ENCODE results near the gene HK3. TPM values are rescaled to one million over a fixed set of nuclear protein-coding genes. Genes with fewer than 3 reads are reported as not detected.

The HK3 gene
- total RNA-seq, 4 donors from 2014 or later = 5.2 to 38.1 (median 16.3) TPM

DNA sequence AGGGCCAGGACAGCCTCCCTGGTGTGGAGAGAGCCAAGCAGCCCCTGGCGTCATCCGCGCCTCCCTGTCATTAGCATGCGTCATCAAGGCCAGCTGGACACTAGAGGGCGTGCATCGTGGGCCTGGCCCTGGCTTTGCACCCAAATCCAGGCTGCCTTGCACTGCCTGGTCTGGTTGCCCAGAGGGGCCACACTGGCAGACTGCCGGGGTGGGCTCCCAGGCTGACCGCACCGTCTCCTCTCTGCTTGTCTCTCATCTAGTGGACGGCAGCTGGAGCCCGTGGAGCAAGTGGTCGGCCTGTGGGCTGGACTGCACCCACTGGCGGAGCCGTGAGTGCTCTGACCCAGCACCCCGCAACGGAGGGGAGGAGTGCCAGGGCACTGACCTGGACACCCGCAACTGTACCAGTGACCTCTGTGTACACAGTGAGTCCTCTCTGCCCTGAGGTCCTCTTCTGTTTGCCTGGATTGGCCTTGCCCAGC is 29.0 kb downstream of the HK3 start:
- TF ChIP-seq, protein P1, sequence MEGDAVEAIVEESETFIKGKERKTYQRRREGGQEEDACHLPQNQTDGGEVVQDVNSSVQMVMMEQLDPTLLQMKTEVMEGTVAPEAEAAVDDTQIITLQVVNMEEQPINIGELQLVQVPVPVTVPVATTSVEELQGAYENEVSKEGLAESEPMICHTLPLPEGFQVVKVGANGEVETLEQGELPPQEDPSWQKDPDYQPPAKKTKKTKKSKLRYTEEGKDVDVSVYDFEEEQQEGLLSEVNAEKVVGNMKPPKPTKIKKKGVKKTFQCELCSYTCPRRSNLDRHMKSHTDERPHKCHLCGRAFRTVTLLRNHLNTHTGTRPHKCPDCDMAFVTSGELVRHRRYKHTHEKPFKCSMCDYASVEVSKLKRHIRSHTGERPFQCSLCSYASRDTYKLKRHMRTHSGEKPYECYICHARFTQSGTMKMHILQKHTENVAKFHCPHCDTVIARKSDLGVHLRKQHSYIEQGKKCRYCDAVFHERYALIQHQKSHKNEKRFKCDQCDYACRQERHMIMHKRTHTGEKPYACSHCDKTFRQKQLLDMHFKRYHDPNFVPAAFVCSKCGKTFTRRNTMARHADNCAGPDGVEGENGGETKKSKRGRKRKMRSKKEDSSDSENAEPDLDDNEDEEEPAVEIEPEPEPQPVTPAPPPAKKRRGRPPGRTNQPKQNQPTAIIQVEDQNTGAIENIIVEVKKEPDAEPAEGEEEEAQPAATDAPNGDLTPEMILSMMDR (IDR thresholded peaks at IDR 0.05; ENCODE audit: low read depth) = no peak

DNA sequence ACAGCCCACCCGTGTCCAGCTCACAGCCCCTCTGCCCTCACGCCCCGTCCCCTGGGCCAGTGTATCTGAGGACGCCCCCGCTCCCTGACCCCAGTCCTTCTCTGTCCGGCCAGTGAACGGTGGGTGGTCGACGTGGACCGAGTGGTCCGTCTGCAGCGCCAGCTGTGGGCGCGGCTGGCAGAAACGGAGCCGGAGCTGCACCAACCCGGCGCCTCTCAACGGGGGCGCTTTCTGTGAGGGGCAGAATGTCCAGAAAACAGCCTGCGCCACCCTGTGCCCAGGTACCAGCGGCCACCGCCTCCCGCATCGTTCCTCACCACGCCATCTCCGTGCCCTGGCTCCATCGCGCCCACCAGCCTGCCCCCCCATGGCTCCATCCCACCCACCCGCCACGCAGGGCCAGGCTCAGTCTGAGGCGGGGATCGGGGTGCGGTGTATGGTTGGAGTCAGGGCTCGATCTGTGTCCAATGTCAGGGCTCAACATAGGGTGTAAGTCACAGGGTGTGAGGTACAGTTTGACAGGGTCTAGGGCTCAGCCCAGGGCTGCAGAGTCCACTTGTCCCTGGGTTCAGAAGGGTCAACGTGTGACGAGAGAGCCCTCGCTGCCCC is 29.5 kb downstream of the HK3 start:
- TF ChIP-seq, protein P1 (IDR thresholded peaks at IDR 0.05; ENCODE audit: low read depth) = no peak

DNA sequence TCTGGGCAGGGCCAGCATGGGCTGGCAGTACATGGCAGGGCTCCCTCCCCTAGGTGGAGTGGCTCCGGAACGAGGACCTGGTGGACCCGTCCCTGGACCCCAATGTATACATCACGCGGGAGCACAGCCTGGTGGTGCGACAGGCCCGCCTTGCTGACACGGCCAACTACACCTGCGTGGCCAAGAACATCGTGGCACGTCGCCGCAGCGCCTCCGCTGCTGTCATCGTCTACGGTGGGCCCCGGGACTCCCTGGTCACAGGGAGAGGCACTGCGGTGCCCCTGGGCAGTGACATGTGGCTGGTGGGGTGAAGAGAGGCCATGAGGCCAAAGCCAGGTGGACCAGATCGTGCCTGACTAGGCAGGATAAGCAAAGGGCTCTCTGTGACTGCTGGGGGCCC is 30.4 kb downstream of the HK3 start:
- TF ChIP-seq, protein P1 (IDR thresholded peaks at IDR 0.05; ENCODE audit: low read depth) = no peak

DNA sequence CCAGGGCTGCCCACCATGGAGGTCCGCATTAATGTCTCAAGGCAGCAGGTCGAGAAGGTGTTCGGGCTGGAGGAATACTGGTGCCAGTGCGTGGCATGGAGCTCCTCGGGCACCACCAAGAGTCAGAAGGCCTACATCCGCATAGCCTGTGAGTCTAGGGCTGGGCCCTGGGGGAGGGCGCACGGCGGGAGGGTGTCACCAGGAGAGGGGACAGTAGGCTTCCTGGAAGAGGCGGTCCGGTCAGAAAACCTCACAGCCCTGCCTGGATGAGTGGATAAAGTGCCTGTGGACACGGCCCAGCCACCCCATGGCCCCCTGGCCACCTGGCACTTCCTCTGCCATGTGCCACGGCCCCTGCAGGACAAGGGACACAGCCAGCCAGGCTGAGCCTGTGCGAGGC is 31.0 kb downstream of the HK3 start:
- TF ChIP-seq, protein P1 (IDR thresholded peaks at IDR 0.05; ENCODE audit: low read depth) = no peak

DNA sequence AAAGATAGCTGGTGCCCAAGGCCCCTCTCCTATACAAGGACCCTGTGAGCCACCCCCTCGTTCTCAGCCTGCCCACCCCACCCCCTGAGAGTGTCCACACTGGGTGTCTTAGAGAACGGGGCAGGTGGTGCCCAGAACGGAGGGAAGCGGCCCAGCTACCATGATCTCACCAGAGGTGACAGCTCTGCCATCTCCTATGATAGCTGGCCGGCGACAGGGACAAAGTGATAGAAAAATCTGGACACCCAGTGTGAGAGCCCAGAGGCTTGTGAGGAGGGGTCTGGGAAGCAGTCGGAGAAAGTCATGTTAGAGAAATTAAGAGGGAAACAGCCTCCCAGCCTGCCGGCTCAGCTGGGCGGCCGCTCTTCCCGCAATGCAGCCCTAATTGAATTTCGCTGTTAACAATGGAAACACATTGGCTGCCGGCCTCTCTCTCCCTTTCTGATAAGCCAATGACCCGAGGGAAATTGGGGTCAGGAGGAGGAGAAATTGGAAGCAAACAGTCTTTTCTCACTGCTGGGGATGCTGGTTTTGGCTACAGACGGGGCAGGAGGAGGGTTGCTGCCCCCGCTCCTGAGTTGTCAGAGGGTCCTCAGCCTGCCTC is 32.3 kb downstream of the HK3 start:
- TF ChIP-seq, protein P1 (IDR thresholded peaks at IDR 0.05; ENCODE audit: low read depth) = no peak

DNA sequence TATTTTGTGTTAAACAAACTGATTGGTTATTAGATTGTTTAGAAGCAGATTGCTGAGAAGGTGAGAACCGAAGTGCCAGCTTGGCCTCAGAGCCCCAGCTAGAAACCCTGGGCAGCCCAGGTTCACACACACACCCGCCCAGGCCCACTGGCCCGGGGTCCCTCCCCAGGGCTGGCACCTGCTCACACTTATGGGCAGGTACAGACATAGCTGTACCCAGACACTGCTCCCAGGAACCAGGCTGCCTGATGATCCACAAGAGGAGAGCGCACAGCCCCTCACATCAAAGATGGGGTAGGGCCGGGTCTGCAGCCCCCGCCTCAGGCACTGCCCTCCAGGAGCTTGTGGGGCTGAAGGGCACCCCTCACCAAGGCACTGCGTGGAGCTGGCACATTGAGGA is 33.2 kb downstream of the HK3 start:
- TF ChIP-seq, protein P1 (IDR thresholded peaks at IDR 0.05; ENCODE audit: low read depth) = no peak

DNA sequence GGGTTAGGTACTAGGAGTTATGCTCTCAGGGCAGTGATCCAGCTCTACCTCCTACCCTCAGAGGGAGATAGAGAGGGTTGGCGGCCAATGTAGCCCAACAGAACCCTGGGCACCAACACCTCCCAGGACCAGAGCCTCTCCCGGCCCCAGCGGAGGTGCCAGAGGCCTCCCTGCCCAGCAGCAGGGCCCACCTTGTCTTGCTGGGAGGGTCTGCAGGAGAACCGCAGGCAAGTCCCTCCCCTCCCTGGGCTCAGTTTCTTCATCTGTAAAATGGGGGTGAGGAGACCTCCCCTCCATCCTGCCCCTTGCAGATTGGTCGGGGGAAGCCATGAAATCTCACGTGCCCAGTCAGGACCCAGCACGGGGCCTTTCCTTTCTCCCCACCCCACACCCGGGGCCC is 34.4 kb downstream of the HK3 start:
- TF ChIP-seq, protein P1 (IDR thresholded peaks at IDR 0.05; ENCODE audit: low read depth) = no peak
